HuH-7.5 (cell line): Measurements from ENCODE around the gene CAB39.

ENCODE experiments used
- DNase-seq: peaks from one replicate; pipeline ENCODE4 v3.0.0; 2011; ENCODE audit warnings: low spot score

The CAB39 gene

DNA sequence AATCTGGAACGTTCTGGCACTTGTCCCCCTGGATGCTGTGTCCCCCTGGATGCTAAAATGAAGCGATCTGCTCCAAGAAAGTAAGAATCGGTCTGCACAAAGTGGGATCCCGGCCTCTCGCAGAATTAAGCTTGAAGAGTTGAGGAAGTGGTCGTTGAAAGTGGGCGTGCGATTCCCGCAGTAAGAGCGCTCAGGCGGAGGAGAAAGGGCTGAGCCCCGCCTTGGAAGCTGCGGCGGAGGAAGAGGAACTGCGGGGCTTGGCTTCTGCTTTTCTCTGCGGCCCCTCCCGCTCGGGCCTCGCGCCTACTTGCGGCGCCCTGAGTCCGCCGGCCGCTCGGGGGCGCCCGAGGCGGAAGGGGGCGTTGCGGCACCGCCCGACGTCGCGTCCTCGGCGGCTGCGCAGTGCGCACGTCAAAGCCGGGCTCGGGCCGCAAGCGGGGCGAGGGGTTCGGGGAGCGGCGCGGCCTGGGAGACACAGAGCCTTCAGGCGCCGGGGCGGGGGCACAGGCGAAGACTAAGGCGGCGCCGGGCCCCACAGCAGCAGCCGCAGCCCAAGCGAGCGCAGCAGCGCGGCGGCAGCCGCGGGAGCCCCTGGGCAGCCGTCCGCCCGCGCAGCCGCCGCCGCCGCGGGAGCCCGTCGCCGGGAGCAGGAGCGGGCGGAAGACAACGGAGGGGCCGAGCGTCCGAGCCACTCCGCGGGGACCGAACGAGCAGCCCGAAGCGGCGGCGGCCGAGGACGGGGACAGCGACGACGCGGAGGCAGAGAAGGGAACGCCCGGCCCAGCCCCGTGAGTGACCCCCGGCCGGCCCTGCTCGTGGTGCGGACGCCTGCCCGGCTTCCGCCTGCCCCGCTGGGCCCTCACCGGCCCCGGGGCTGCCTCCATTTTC is at the start of gene CAB39:
TSS of gene CAB39 (plus strand) at position 400 of the 888 bp plus-strand sequence. CDS start 47,160 bp downstream, outside the sequence.
- peak; percentile 81 for DNase-seq

DNA sequence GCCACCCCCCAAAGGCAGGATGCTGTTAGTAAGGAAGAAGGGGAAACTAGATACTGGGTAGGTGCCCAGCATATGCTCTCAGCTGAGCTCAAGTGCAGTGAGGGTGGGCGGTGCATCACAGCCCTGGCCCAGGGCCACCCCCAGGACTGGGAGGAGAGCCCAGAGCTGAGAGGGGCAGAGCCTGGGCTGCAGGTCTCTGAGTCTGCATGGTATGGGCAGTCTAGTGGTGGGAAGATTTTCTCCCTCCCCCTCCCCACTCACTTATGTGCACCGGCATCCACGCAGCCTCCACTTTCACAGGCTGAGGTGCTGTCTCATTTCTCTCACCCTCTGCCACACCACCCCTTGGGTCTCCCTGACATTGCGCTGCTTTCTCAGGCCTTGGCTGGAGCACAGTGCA is 48.5 kb upstream of the CAB39 start:
- DNase-seq: no peak

DNA sequence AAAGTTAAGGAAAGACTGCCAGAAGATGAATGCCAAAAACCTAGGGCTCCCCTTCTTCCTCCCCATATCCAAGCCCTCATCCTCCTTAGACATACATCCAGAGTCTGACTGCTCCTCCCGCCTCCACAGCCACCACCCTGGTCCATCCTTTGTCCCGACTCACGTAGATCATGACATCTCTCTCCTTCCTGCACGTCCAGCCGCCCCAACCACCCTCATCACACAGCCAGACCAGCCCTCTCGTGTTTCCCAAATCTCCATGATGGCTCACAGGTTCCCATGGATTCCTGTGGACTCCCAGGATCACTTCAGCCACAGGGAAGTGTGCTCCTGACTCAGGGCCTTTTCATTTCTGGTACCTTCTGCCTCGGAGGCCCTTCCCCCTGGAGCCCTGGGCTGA is 47.8 kb upstream of the CAB39 start:
- DNase-seq: no peak

DNA sequence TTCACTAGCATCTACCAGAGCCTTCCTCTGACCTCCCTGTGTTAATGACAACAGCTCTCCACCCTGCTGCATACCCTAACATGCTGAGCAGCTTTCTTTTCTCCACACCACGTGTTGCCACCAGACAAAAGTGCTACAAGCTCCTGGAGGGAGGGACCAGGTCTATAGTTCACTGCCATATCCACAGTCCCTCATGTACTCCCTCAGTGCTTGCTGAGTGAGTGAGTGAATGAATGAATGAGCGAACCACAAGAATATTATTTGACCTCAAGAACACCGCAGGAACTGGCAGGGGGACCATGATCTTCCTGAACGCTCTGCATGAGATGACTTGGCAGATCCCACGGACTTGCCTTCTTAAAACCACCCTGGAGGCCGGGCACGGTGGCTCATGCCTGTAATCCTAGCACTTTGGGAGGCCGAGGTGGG is 47.4 kb upstream of the CAB39 start:
- no peak for DNase-seq

DNA sequence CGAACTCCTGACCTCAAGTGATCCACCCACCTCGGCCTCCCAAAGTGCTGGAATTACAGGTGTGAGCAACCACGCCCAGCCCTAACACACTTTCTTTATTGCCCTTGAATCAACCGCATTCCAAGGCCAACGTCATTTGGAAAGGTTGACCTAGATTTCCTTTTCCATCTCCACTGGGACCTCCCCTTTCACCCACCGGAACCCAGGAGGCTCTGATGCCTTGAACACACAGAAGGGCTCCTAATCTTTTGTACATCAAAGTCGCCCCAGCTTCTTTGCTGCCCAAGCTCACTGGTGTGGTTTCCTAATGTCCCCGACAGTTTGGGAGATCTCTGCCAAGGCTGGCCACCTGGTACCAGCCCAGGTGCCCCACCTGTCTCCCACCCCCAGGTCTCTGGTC is 46.2 kb upstream of the CAB39 start:
- DNase-seq: no peak

DNA sequence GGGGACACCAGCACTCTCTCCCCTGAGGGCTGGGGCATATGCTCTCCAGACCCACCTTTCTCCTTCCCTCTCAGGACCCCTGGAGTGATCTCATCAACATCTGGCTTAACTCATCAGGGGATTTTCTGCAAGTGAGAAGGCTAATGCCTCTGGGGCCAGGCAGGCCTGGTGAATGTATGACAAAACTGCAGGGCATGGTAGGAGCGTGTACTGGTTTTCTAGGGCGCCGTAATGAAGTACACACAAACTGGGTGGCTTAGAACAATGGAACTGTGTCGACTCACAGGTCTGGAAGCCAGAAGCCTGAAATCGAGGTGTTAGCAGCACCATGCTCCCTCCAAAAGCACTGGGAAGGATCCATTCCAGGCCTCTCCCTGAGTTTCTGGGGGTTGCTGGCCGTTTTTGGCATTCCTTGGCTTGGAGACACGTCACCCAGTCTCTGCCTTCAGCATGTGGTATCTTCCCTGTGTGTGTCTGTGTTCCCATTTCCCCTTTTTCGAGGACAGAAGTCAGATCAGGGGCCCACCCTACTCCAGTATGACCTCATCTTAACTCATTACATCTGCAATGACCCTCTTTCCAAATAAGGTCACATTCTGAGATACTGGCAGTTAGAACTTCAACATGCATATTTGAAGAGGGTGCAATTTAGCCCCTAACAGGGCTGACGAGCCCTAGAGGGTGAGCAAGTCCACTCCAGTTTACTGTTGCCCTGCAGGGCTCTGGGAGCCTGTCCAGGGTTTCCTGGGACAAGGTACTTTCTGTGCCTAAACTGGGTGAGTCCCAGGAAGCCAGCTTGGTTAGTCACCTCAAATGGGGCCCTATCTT is 45.5 kb upstream of the CAB39 start:
- DNase-seq: no peak

DNA sequence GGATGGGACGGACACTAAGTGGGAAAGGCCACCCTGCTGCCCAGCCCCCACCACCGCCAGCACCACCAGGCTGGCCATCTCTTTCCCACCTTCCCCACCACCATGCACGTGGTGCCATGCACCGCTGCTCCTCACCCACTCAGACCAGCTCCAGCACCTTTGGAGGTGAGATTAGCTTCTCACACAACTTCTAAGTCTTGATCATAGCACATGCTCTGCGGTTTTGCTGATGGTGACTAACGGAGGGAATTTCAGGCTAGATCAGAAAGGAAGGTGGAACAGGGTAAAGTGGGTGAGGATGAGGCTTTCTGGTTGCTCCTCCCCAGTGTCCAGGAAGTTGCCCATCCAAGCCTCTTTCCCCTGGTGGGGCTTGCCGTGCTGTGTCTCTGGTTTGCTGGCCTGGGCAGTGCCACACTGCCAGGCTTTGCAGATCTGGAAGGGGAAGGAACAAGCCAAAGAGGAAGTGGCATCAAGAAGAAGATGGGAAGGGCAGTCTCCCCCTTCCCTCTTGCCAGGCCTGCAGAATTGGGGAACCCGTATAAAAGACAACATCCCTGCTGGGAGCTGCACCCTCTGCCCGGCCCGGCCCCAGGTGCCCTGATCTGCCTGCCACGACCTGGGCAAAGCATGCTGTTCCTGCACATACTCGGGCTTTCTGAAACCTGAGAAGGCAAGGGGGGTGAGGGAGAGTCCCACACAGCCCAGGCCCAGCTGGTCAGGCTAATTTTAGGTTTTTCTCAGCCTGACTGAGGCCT is 44.3 kb upstream of the CAB39 start:
- no peak for DNase-seq

DNA sequence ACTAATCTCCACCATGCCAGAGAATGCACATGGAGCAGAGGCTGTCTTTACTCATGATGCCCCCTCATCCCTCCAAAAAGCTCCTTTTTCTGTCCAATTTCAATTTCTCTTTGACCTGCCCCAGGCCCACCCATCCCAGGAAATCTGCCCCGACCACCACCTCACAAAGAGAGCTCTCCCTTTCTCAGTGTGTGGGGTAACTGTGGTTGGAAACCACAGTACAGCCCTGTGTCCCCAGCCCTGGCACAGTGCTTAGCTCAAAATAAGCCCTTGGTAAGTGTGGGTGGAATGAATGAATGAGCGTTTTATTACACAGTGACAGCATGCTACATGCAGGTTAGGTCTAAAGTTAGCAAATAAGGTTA is 43.7 kb upstream of the CAB39 start:
- DNase-seq: no peak

DNA sequence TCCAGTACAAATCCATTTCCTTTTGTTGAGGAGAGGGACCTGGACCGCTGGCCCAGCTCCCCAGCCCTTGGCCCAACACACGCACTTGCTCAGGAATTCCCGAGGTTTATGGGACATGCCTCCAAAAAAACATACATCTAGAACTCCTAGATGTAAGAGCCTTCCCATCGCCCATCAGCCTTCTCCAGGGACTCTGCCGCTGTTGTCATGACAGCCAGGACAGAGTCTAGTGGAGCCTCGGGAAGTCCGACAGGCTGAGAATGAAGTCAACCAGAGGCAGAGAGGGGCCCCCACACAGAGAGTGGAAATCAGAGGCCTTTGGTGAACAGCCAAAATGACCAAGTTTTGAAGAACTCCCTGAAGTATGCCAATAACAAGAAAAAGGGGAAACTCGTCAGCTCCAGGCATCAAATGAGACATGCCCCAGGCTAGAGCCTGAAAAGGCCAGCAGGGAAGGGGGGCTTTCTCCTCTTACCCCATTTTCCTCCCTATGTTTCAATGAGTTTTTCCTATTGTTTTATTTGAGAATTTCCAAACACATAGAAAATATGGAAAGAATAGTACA is 43.2 kb upstream of the CAB39 start:
- no peak for DNase-seq

DNA sequence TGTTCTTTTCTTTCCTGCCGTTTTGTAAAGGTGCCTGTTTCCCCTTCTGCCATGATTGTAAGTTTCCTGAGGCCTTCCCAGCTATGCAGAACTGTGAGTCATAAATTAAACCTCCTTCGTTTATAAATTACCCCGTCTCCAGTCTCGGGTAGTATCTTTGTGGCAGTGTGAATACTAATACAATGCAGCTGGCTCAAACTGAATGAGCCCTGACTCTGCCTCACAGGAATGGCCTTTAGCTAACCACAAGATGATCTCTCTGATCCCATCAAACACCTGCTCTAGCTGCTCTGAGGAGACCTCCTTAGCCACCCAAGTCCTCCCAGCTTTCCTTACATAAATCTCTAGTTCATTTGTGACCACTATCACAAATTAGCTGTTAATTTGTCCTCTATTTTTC is 41.5 kb upstream of the CAB39 start:
- DNase-seq: no peak

DNA sequence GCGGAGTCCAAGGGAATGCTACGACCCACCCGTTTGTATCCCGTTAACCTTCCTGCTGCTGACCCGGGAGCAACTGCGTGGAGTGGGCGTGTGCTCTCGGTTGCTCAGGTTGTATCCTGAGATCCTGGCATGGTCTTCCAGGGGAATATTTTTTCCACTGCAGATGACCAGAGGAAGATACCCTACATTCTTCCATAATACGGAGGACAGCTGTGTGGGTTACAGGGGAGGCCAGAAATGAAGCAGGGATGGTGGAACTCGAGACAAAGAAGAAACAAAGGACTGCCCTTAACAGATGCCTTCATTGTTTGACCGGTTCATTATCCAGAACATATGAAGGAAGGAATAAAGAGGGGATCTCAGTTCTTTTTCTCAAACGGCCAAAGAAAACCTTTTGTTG is 39.8 kb upstream of the CAB39 start:
- DNase-seq: no peak

DNA sequence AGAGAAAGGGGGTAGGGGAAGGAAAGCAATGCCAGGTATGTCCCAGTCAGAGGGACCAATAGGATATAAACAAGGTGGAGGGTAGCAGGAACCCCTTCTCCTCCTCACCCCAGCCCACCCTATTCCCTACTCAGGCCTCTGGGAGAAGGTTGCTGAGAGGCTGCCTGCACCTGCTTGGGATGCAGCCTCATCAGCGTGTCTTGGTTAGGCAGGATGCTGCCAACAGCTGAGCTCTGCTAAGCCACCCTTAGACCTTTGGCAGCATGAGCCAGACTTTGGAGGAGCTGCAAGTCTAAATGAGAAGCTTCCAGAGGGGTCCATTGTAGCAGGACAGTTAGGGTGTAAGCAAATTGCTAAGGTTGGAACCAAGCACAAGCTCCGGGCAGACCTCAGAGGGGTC is 38.2 kb upstream of the CAB39 start:
- DNase-seq: no peak

DNA sequence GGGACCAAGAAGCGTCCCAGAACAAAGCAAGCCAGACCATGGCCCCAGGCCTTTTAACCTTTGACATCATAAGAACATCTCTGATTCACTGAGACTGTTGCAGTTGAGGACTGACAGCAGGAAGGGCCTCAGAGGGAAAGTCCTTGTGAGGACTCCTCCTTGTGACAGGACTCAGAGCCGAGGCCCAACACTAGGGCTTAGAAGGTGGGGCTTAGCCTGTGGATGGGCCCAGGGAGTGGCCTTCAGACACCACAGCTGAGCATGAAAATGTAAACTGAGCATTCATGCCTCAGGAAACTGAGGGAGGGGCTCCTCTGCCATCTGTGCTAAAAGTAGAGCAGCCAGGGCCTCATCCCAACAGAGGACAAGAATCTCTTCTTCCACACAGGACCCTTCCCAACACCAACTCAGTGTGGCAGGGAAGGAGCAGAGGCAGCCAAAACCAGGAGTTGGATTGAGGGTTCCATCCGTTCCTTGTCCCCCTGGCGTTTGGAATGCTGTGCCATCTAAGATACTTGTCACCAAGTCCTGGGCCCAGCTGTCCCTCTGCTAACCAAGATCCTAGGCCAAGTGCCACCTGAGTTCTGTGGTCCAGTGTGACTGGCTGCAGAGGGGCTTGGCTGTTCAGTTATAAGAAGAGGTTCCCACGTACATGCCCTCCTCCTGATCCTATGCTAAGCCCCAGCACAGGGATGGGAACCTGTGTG is 37.5 kb upstream of the CAB39 start:
- DNase-seq: no peak

DNA sequence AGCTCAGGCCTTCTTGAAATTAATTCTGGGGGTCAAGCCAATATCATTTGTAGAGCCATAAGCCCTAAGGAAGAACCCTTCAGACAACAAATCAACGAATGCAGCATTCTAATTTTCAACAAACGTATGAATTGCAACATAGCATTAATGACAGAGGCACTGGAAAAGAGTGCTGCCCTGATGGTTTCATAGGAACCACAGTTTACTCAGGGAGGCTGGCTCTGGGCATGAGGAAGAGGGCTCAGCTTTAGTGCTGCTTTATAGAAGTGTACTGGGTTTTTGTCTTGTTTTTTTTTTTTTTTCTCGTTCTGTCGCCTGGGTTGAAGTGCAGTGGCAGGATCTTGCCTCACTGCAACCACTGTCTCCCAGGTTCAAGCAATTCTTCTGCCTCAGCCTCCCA is 36.1 kb upstream of the CAB39 start:
- no peak for DNase-seq

DNA sequence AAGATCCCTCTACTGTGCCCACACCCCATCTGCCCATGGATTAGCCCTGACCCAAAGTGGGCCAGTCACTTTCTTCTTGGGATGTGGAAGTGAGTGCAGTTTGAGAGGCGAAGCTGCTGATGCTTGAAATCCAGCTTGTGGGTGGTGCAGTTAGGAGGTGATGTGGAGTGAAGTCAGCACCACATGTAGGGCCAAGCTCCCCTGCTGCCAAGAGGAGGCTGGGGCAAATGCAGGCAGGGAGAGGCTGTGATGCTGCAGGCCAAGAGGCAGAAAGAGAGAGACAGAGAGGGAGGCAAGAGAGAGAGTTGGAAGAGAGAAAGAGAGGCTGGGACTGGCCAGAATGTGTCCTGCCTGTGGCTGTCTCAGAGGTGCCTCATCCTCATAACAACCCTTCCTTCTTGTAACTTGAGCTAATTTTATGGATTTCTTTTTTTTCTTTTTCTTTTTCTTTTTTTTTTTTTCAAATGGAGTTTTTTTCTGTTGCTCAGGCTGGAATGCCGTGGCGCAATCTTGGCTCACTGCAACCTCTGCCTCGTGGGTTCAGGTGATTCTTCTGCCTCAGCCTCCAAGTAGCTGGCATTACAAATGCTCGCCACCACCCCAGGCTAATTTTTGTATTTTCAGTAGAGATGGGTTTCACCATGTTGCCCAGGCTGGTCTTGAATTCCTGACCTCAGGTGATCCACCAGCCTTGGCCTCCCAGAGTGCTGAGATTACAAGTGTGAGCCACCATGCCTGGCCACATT is 35.3 kb upstream of the CAB39 start:
- no peak for DNase-seq

DNA sequence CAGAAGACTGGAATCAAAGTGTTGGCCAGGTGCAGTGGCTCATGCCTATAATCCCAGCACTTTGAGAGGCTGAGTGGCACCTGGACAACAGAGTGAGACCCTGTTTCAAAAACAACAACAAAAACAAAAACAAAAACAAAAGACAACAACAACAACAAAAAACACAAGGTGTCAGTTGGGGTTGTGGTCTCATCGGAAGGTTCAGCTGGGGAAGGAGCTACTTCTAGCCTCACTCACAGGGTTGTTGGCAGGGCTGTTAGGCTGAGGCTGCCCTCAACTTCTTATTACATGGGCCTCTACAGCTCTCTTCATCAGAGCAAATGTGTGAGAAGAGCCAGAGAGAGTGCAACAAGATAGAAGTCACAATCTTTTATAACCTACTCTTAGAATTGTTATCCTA is 34.6 kb upstream of the CAB39 start:
- DNase-seq: no peak

DNA sequence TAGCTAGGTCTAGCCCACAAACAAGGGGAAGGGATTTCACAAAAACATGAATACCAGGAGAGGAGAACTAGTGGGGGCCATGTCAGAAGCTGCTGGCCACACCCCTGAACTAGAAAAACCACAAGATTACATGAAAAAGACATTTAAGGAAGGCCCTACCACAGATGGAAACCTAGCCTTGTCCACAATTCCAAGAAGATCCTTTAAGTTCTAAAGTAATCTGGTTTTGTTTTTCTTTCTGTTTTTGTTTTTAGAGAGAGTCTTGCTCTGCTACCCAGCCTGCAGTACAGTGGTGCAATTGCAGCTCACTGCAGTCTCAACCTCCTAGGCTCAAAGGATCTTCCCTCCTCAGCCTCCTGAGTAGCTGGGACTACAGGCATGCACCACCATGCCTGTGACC is 34.2 kb upstream of the CAB39 start:
- DNase-seq: no peak

DNA sequence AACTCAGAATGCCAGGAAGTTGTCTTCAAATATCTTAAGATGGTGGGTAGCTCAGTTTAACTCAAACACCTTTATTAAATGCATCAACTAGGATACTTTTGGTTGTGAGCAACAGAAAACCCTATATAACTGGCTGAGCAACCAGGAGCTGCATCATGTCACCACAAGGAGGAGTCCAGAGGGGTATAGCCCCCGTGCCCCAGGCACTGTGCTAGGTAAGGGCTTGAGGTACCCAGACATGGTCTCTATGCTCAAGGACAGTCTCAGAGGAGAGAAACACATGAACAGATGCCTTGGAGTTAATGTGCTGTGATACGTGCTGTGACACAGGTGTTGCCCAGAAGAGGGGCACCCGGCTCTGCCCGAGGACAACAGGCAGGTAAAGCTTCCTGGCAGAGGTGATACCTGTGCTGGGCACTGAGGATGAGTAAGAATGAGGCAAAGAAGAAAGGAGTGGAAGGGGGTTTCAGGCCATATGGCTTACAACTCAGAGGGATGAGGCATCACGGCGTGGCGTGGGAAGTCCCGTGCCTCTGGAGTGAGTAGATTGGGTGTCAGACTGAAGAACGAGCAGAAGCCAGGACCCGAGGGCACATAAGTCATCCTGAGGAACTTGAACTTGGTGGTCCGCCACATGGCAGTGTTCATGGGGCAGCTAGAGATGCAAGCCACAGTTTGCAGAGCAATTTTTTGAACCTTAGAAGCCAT is 32.0 kb upstream of the CAB39 start:
- DNase-seq: no peak

DNA sequence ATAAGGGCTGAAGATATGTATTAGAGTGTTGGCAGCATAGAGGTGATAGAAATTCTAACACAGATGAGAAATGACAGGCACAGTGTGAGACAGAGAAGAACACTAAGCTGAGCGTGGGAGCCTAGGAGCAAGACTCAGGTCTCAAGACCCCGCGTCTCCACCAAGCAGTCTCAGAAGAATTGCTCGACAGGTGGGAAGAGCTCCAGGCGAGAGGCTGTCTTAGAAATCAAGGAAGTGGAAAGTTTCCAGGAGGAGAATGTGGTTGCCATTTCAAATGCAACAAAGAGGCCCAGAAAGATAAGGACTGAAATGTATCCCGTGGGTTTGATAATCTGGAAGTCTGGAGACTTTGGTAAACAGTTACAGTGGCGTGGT is 31.5 kb upstream of the CAB39 start:
- DNase-seq: no peak

DNA sequence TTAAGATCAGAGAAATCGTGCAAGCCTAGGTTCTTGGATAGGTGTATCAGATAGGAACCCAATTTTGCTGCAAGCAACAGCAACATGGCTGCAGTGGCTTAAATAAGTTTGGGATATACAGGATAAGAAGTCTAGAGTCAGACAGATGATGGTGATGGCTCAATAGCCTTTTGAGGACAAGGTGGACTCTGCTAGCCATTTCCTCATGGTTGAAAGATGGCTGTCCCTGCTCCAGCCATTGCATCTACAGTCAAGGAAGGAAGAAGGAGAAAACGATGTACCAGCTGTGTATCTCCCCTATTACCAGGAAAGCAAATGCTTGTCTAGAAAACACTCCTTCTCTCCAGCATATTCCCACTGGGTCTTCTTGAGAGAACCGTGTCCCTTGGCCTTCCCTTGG is 30.1 kb upstream of the CAB39 start:
- no peak for DNase-seq
